GM21717 (cell line): ENCODE data around the gene THBS3.
A peak's percentile ranks its signal among the peaks of the same experiment; 100 is the strongest.
"Not testable (repeated sequence)": the region's sequence is repeated elsewhere in the genome, so short reads cannot be mapped to it uniquely, and the experiment has no call there.

Experiments used
- ATAC-seq: cut with Tn5 transposase; IDR thresholded peaks from one replicate; pipeline ENCODE4 v1.9.1; 2021; ENCODE audit warnings: mild to moderate bottlenecking, moderate library complexity; ENCODE audit not compliant: unreplicated experiment

Gene THBS3

DNA sequence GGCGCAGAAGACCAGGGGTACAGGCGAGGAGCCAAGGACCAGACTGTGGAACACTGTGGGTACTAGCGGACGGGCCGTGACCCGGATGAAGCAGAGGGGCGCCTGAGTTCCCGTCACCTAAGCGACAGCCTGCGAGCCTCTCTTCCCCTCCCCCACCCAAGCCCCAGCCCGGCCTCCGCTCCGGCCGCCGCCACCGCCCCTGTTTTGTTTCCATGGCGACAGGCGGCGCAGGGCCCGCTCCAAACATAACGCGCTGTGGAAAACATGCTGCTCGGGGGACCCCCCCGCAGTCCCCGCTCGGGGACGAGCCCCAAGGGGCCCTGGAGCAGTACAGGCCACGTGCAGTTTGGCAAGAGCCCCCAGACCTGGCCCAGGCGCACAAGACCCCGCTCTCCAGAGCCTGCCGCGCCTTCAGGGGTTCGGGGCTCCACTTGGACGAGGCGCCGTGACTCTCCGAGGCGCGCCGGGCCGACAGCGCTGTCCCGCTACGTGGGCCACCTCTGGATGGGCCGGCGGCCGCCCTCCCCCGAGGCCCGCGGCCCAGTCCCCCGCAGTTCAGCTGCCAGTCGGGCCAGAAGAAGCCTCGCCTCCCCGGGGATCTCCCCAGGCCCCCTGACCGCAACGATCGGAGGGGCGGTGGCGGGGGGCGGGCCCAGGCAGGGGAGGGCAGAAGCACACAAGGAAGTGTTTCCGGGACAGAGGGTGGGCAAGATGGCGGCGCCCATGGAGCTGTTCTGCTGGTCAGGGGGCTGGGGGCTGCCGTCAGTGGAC lies 1.0 kb upstream of the THBS3 start, which contains the start of gene MTX1:
Gene MTX1, plus strand, starts transcription at position 155 of the 771 bp plus-strand sequence. Its CDS starts 110 bp downstream, at position 265.
- peak; percentile 59 for ATAC-seq

GRCh38 chr1:155206891-155207805 lies 549 bp downstream of the THBS3 start:
- no peak for ATAC-seq

- no peak for ATAC-seq
Observed at GRCh38 chr1:155205969-155206593, 1.6 kb downstream of the THBS3 start.

GRCh38 chr1:155205035-155205434 lies 2.7 kb downstream of the THBS3 start:
- no peak for ATAC-seq

DNA sequence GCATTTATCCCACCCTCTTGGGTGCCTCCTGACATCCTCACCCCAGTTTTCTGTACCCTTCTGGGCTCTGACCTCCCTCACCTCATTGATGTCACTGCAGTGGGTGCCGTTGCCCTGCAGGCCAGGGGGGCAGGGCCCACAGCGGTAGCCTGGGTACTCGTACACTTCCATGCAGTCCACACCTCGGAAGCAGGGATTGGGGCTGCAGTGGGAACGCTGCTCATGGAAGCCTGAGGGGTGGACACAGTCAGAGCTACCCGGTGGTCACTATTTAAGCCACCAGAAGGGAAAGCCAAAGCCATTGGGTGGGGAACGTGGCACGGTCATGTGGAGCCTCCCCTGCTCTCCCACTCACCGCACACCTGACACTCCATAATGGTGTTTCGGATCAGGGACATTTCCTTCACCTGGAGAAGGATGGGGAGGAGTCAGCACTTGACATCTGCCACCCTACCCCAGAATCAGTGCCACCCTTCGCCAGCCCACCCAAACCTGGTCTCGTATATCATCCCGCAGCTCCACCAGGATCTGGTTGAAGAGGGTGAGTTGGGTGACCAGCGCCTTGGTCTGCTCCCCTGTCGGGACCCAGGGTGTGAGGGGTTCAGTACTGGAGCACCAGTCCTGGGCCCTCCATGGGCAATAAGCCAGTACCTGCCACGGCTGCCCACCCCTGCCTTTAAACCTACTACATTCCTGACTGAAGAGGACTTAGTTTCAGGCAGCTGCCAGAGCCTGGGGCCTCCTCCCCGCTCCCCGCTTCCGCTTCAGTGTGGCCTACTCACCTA lies 4.8 kb downstream of the THBS3 start:
- no peak for ATAC-seq

DNA sequence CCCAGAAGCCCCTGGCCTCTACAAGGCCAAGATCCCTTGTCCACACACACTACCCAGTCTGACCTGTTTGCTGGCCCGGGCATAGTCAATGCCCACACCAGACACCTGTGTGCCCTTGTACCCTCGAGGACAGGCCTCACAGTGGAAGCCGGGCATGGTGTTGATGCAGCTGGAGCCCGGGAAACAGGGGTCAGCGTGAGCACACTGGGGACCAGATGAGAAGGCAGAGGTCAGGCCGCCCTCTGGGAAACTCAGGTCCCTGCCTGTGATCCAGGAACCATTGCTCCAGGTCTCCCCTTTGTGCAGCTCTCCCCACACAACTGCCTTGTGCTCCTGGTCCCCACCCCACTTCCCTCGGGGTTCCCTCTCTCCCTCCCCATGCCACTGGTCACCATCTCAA lies 5.5 kb downstream of the THBS3 start:
- ATAC-seq: no peak

DNA sequence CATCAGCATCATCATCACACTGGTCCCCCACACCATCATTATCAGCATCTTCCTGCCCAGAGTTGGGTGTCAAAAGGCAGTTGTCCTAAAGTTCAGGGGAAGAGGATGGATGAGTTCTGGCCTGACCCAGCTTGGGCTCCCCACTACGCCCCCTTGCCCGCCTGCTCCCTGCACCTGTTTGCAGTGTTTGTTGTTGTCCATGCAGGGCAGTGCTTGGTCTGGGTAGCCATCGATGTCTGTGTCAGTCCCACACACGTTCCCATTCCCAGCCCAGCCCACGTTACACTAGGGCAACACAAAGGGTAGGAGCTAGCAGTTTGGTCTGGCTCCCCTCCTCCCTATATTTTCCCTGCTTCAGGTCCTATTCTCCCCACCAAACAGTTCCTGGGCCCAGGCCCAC lies 6.8 kb downstream of the THBS3 start:
- ATAC-seq: no peak

- no peak for ATAC-seq
Observed at GRCh38 chr1:155199792-155200191, 7.9 kb downstream of the THBS3 start.

- ATAC-seq: no peak
Observed at GRCh38 chr1:155198547-155198906, 9.2 kb downstream of the THBS3 start.

GRCh38 chr1:155197901-155198546 lies 9.7 kb downstream of the THBS3 start:
- no peak for ATAC-seq

DNA sequence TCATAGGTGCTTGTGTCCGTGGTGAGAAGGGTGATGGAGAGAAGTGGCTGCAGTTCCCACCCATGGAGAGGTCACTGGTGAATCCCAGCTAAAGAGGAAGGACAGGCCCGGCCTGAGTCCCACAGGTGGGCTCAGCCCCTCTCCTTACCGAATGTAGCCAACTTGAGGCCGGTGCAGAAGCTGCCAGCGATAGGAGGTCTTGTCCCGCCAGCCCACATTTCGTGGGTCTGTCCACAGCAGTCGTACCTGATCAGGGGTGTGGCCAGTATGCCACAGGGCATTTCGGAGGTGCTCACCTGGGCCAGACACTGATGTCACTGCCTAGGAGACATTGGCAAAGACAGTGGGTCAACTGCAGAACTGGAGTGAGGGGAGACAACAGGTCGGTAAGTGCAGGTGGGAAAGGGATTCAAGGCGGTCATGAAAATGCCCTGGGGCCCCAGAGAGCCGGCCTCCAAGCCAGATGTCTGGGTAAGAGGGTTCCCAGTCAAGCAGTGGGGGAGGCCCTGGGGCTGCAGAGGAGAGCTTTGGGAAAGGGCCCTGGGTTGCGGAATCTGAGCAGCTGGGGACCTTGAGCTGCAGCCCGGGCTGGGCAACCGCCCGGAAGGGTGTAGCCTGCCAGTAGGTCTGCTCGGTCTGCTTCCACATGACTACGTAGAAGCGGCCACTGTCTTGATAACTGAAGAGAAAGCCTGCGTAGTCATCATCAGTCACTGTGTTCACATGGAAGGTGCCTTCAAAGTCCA lies 10.6 kb downstream of the THBS3 start:
- no peak for ATAC-seq

DNA sequence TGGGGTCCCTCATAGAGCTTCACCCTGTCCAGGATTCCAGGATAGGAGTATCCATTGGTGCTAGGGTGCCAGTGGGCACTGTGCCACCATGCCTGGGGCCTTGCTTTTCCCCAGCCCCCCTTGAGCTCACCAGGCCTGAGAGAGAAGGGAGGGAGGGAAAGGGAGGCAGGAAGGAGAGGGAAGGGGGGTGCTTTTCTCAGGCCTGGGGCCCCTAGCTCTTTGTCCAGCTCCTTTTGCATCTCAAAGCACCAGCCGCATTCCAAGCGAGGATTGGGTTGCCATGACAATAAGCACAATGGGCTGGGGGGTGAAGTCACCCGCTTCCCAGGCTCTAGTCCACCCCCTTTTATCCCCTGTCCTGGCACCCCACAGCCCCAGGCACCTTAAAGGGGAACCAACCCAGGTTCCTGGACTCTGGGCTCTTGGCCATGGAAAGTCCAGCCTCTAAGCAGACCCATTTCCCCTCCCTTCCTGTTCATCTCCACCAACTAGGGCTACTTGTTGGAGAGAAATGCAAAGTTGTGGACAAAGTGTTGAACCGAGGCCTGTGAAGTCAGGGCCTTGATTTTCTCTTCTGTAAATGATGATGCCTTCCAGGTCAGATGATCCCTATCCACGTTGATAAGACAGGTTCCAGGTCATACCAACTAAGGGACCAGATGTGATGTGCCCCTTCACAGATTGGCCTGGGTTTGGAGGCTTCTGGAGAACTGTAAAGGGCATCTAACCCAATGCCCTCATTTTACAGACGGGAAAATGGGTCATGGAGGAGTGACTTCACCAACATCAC lies 11.4 kb downstream of the THBS3 start:
- no peak for ATAC-seq

GRCh38 chr1:155195201-155196102 lies 12.2 kb downstream of the THBS3 start:
- ATAC-seq: no peak

DNA sequence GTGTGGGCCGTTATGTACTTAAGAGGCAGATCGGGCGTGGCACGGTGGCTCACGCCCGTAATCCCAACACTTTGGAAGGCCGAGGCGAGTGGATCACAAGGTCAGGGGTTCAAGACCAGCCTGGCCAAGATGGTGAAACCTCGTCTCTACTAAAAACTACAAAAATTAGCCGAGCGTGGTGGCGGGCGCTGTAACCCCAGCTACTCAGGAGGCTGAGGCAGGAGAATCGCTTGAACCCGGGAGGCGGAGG lies 13.8 kb downstream of the THBS3 start:
- not testable (repeated sequence) for ATAC-seq

DNA sequence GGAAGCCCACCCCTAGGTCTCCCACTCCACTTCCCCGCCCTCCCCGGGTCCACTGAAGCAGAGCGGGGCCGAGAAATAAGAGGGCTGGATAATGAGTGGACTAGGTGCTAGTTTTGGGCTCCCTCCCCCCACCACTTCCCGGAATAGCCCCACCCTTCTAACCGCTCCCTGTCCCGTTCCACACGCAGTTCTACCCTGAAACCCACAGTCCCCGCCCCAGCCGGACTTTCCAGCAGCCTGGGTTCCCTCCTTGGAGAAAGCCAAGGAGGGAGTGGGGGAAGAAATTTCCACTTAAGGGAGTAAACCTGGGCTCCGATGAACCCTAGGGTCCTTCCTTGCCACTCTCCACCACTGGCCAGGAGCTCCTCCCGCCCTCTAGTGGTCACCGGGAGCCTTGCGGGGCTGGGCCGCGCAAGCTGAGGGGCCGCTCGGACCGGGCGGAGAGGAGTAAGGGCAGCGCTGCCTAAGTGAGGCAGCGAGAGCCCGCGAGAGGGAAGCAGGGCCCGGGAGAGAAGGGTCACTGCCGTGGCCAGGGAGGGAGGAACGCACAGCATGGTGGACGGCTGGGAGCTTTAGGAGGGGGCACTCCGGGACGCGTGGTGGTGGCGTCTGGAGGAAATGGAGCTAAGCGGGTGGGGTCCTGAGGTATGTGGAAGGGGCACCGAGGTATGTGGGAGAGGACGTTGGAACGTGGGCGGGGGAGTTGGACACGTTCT lies 14.3 kb downstream of the THBS3 start:
- peak; percentile 61 for ATAC-seq

- ATAC-seq: no peak
Observed at GRCh38 chr1:155192346-155193274, 15.1 kb downstream of the THBS3 start.
